Measurements from ENCODE around the gene HAPSTR1. TPM values are rescaled to one million over a fixed set of nuclear protein-coding genes. Genes with fewer than 3 reads are reported as not detected.

HAPSTR1 gene
- total and polyA plus RNA-seq, 2 of the 4 experiments (the other 2 are of a cell fraction): 22.2 to 56.5 TPM

DNA sequence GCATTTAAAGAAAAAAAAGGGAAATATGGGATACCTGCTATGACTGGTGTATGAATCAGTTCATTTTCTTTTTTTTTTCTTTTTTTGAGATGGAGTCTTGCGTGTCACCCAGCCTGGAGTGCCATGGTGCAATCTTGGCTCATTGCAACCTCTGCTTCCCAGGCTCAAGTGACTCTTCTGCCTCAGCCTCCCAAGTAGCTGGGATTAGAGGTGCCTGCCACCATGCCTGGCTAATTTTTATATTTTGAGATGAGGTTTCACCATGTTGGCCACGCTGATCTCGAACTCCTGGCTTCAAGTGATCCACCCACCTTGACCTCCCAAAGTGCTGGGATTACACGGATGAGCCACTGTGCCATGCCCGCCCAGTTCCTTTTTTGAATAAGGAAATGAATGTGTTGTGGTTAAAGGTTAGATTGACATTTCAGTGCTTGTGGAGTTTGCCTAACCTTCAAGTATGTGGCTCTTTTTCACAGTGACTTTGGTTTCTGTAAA lies 7.7 kb downstream of the HAPSTR1 start:
- intact Hi-C loops (cut with micrococcal nuclease): loop anchor here (10.0 kb wide), 1 partner anchor 194 kb away; no protein-coding TSS in a partner anchor
- Histone ChIP-seq H3K4ac (ENCODE audit: low read depth, low read length) (no peak overlapping the region), H3K56ac (ENCODE audit: extremely low read depth, insufficient read depth, low read length) (no peak overlapping the region), H3K9me3 (ENCODE audit: control insufficient read depth, insufficient read depth, low read length) (no peaks in the 10 kb centered on the region), H3K18ac (ENCODE audit: low read depth, low read length) (no peak overlapping the region), H2AK9ac (replicated peaks; ENCODE audit: low read depth, low read length, poor library complexity) (no peak overlapping the region), H4K91ac (ENCODE audit: insufficient read depth, low read depth, low read length) (no peak overlapping the region), H3K27ac (ENCODE audit: insufficient read depth, low read length) (no peak overlapping the region; the same call in 1 of the 2 replicates), H3K79me1 (ENCODE audit: low read depth in 1 of 2, low read length in 2 of 2) (peaks cover 0 to 48% of the 10 kb centered on the region in 2 experiments; a peak in 2 of 4 replicates), H2BK20ac (ENCODE audit: low read depth, low read length) (no peak overlapping the region), H2AK5ac (ENCODE audit: low read depth, low read length) (no peak overlapping the region), H3K4me1 (ENCODE audit: control insufficient read depth, insufficient read depth, low read length) (peaks cover 26% of the 10 kb centered on the region), H4K8ac (ENCODE audit: low read depth in 2 of 2, low read length in 2 of 2) (no peak overlapping the region), H2BK120ac (ENCODE audit: low read depth, low read length) (no peak overlapping the region), H3K9me1 (ENCODE audit: insufficient read depth, low read length) (peaks cover 32% of the 10 kb centered on the region), H4K5ac (ENCODE audit: low read depth, low read length) (no peak overlapping the region), H2BK15ac (ENCODE audit: low read depth, low read length) (no peak overlapping the region), H4K20me1 (ENCODE audit: insufficient read depth, low read length) (peaks cover 100% of the 10 kb centered on the region), H3K4me3 (ENCODE audit: insufficient read depth, low read depth, low read length) (no peak overlapping the region), H3K27me3 (ENCODE audit: control insufficient read depth, insufficient read depth, low read length) (no peaks in the 10 kb centered on the region), H2BK5ac (ENCODE audit: low read depth, low read length, poor library complexity, severe bottlenecking) (peak overlapping the region; percentile 9), H3K14ac (replicated peaks; ENCODE audit: low read depth, low read length) (no peak overlapping the region), H3K9ac (ENCODE audit: low read depth, low read length) (no peak overlapping the region), H3K36me3 (ENCODE audit: control insufficient read depth, insufficient read depth, low read length) (peaks cover 40% of the 10 kb centered on the region), H3K23ac (ENCODE audit: low read depth, low read length) (peak overlapping the region; percentile 25; the same call in 1 of the 2 replicates), H2AFZ (replicated peaks; ENCODE audit: low read length, poor library complexity) (no peak overlapping the region), H3K4me2 (ENCODE audit: low read depth, low read length) (no peak overlapping the region; the same call in 1 of the 2 replicates)
- in situ Hi-C loops (cut with MboI; ENCODE audit: low sequenced_read_pairs): loop anchor here (10.0 kb wide), 1 partner anchor 134 kb away; the partner anchor contains the start of gene USP7
- no peak for ATAC-seq (ENCODE audit: low read depth)
- BruUV-seq (replicated peaks): no TSS peak
- ChIA-PET POLR2A (ENCODE audit: unreplicated experiment) (interaction anchor here (0.6 to 0.8 kb wide), 3 partner anchors 8 to 1434 kb away, joined by 3 to 6 read pairs (median 3); no protein-coding TSS in a partner anchor), CTCF (no interaction called here)
- DNase-seq: peak; percentile 68
- TF ChIP-seq CEBPB (IDR thresholded peaks at IDR 0.05; ENCODE audit: low read depth, low read length) (peak; percentile 88), MXI1 (IDR thresholded peaks at IDR 0.05; ENCODE audit: borderline replicate concordance, low read depth, low read length) (no peak)
- WGBS, 2 experiments (ENCODE audit: extremely low coverage in 2 of 2, insufficient read length in 1 of 2): 100% methylated on average over 1 of the region's 5 CpGs; no CpG with 5 or more reads in 1 of the 2 experiments
- dilution Hi-C loops (cut with HindIII; ENCODE audit: low sequenced_read_pairs, unreplicated experiment): no loop called here

All from IMR-90 (cell line).